RPMI7951 (cell line): ENCODE measurements around the gene GPR141. TPM values are rescaled to one million over a fixed set of nuclear protein-coding genes. Genes with fewer than 3 reads are reported as not detected.
"Not testable (repeated sequence)": the region's sequence is repeated elsewhere in the genome, so short reads cannot be mapped to it uniquely, and the experiment has no call there.

Experiments
- DNase-seq: peaks from one replicate; pipeline ENCODE4 v3.0.0-alpha.2; 2012; ENCODE audit warnings: low read depth
- total RNA-seq: library from RNA; depleted of rRNA; stranded (reverse); fragments of >200 nt; shearing (Covaris generic); gene quantifications from 2 replicates; pipeline ENCODE4 v1.2.3, GENCODE V29; 2014

GPR141 gene
- total RNA-seq, 1 experiment from 2014 or later, result not detected

DNA sequence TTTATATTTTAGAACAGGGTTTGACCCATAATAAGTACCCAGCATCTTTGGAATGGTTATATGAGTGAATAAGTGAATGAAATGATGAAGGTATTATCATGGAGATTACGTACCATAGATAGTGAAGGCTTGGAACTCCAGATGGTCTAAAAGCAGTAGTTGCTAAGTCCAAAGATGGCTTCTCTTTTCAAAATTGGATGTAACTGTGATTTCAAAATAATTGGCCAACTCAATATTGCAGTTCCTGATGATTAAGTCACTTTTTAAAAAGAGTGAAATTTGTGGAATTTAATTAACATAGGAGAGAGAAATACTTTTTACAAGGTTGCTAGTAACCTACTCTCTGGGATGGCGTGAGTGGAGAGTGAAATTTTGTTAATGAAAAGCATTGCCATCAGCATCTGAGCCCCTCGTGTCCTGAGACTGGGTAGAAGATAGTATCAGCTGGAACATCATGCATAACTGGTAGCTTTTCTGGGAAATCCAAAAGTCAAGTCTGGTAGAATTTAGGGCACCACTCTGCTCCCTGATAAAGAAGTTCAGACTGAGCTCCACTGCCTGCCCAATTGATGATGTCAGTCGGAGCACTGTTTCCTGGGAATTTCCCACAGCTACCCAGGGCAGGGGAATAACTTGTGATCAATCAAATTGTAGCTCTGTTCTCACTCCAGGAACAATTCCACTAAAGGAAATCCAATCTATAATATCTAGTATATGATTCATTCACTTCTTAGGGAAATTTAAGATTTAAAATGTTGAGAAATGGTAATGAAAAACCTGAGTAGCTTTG is 3.2 kb downstream of the GPR141 start:
- no peak for DNase-seq

DNA sequence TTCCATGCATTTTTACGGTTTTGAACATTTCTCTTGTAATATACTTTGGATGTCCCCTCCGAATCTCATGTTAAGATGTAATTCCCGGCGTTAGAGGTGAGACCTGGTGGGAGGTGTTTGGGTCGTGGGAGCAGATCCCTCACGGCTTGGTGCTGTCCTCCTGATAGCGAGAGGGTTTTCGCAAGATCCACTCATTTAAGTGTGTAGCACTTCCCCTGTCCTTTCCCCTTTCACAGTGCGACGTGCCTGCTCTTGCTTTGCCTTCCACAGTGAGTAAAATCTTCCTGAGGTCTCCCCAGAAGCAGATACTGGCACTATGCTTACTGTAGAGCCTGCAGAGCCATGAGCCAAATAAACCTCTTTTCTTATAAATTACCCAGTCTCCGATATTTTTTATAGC is 6.6 kb downstream of the GPR141 start:
- DNase-seq, result no peak

DNA sequence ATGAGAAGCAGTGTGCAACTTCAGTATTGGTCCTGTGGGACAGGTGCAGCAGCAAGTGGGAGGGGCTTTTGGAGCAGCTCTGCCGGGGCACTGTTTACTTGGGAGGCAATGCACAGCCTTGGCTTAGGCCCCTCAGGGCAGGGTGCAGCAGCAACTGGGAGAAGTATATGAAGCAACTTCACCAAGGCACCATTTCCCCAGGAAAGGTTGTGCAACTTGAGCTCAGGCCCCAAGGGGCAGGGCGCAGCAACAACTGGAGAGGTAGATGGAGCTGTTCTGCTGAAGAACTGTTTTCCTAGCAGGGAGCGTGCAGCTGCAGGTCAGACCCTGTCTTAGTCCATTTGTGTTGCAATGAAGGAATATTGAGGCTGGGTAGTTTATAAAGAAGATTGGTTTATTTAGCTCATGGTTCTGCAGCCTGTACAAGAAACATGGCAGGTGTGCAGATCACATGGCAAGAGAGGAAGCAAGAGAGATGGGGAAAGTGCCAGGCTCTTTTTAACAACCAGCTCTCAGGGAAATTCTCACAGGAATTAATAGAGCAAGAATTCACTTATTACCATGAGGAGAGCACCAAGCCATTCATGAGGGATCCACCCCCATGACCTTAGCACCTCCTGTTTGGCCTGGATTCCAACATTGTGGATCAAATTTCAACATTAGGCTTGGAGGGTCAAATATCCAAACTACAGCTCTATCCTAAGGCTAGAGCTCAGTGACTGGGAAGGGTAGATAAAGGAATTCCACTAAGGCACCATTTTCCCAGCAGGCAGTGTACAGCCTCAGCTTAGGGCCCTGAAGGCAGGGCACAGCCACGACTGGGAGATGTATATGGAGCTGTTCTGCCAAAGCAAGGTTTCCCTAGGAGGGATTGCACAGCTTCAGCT is 10.9 kb downstream of the GPR141 start:
- no peak for DNase-seq

DNA sequence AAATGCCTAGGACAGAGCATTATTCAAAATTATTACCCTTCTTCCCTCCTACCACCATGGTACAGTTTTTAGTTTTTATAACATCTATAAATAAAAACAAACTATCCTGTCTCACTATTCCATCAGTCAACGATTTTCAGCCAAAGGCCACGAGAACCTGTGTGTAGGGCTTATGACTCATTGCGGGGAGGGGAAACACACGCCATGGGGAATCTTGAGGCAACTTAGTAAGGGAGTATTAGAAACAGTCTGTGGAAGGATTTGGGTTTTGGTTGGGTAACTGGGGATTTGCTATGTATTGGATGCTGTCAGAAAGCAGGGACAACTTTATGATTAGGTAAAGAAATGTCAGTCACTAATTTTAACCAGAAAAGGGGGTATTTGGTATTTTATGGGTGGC is 14.7 kb downstream of the GPR141 start:
- no peak for DNase-seq

DNA sequence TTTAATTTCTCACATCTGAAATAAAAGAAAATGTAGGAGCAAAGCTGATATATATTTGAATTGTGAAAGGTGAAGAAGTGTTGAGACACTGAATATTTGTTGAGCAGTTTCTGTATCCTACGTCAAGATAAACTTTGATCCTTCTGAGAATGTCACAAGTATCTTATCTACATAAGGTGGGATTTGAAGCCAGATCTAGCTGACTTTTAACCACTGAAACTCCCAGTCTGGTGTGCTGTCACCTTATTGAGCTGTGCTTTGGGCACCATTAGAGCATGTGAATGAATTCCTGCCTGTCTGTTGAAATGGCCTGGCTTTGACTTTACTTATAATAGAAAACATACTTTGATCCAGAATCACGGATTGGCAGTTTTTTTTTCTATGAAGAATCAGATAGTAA is 15.2 kb downstream of the GPR141 start:
- DNase-seq, result no peak

DNA sequence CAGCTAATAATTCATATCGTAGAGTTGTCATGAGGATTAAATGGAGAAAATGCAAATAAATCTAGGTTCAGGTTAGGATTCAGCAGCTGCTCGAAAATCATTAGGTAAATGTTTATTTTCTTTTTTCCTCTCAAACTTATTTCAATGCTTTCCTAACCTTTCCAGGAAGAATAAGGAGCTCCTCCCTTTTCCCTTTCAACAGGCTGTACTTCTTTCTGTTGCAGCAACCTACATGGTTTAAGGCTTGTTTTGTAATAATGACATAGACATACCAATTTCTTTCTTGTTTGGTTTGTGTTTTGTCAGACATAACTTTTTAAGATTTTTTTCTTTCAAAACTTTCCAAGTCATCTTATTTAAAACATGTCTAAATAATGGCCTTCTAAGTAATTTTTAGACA is 18.2 kb downstream of the GPR141 start:
- no peak for DNase-seq

DNA sequence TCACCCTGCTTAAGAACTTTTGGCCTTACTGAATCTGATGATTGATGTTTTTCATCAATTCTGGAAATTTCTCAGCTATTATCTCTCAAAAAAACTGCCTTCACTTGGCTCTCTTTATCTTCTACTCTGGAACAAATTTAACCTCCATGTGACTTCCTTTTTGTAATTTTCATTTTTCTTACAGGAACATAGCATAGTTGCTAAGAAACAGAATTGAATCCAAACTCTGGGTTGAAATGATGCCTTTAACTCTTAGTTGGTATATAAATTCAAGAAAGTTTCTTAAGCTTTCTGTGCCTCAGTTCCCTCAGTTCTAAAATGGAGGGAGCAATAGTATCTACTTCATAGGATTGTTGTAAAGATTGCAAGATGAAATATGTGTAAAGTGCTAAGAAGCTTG is 19.8 kb downstream of the GPR141 start:
- no peak for DNase-seq

DNA sequence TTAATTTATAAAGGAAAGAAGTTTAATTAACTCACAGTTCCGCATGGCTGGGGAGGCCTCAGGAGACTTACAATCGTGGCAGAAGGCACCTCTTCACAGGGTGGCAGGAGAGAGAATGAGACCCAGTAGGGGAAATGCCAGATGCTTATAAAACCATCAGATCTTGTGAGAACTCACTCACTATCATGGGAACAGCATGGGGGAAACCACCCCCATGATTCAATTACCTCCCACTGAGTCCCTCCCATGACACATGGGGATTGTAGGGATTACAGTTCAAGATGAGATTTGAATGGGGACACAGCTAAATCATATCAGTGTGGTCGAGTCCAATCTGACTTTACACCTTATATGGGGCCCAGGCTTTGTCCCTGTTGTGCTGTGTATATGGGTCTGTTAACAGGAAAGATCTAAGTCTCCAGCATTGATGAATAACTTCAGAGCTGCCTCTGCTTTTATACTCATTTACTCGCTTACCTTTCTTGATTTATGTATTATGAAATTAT is 20.8 kb downstream of the GPR141 start:
- not testable (repeated sequence) for DNase-seq

DNA sequence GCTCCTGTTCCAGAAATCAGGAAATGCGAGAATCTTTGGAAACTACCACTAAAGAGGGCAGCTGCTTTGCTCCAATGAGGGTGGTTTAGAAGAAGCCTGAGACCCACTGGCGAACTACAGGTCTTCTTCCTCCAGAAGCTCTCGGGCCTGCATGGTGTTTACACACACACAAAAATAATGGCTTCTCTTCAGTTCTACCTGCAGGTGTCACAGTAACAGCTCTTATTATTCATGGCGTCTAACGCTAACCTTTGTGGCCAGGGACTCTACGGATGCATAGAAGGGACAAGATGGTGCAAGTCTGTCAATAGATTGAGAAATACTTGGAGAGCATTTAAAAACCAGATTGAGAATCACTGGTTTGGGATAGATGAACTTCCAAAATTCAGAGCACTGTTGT is 22.4 kb downstream of the GPR141 start:
- DNase-seq, result no peak

DNA sequence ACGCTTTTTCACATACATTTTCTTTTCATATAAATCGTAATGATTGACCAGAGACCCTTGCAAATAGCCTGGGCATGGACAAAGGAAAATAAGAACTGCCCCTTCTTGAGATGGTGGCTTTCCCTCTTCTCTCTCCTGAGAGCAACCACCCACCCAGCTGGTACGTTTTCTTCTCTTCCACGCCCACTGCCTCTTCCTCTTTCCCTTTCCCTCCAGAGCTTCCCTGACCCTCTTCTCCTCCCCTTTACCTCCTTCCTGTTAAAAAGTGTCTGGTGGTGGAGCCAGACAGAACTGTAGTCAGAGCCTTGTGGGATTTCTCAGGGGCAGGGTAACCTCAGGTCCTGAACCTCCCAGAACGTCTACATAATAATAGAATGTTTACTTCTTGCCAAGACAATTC is 23.2 kb downstream of the GPR141 start:
- DNase-seq, result no peak

DNA sequence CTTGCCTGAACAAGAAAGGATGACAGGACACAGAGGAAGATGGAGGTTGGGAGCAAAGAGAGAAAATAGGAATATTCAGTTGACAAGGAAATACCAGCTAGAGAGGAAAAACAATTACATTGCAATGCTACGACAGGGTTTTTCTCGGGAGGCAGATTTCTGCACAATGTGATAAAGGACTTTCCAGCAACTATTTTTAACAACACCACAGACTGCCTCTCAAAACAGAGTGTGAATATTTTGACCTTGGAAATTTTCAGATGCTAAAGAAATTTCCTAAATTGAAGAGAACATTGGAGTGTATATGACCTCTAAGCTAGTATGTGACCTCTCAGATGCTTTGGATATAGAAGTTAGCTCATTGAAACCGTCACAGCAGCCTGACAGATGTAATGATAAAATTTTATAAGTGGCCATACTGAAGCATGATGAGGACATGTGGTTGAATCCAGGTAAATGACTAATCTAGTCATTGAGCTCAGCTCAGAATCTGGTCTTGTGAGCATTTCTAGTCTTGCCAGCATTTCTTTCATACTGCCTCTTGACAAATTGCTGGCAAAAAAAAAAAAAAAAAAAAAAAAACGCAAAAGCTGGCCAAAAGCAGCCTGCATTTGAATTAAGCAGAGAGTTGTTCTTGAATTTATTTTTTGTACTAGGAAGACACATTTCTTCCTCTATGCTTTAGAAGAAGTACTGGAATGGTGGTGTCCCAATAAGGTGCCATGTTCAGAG is 24.4 kb downstream of the GPR141 start:
- DNase-seq, result no peak

DNA sequence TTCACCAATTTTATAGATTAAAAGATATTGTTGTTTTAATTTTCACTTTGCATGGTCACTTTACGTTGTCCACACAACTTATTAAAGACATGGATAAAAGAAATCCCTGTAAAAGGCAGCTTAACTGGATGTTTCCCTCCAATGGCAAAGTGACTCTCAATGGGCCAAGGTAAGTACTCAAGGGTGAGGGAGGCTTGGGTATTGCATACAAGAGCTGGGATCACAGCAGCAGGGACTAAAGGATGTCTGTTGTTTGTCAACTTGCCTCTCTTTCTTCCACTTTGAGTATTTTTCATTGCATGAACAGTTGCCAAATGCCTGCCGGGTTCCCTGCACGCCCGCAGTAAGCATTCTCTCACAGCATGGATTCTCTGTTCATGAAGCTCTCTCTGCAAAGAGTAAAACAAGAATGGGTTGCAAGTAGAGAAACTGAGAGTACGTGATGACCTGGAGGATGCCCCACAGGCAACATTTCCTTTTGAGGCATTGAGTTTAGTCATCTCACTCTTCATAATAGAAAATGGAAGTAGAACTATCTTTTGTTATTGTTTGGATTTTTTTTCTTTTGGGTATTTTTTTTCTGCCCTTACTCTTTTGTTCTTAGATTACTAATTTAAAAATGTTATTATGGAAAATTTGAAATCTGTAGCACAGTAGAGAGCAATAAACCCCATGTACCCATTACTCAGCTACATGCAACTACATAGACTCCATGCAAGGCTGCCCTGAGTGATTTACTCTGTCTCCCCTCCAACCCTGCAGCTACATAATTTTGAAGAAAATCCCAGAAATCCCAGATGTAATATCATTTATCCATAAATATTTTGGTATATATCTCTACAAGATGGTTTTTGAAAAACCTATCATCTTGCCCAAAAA is 26.3 kb downstream of the GPR141 start:
- no peak for DNase-seq

DNA sequence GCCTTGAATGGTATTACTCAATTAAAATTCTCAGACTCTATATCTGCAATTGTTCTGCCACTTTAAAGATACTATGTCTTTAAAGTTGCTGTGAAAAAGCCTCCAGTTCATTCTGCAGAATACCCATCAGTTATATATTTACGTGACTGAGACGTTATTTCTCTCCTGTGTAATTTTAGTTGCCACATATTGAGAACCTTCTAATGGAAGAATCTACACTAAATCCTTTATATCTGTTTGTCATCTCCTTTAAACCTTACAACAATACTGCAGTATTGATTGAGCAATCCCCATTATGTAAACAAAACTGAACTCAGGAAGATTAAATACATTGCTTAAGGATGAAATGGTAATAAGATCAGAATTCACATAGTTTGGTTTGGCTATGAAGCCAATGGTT is 30.0 kb downstream of the GPR141 start:
- DNase-seq, result no peak

DNA sequence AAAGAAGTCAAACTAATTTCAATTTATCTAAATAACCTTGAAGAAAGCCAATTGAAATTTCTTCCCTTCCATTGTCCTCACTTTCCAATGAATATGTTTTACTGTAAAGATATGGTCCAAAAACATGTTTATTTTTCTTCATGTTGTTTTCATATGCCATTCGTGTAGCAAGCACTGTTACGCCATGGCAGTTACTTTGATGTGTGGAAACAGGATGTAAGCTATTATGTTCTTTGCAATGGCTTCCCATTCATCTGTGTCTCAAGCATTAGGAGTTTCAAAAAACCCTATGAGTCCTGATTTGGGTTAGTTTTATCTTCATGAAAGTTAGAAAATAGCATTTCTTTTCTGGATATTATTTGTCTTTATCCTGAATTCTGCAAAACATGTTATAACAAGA is 31.0 kb downstream of the GPR141 start:
- no peak for DNase-seq

DNA sequence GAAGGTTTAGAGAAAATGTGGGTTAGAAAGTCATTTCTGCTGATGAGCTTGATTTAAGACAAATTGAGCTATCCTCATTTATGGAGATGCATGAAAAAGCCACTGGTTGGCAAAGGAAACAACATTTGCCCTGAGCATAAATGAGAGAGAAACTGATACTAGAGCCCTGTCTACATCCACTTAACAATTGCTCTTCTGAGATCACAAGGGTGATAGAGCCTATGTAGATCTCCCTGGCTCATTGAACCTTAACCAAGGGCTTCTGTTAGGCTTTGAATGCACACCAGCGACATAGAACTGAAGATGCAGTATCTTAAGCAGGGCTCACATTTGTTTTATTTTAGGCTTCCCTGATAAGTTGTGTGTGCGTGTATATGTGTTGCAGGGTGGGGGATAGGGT is 35.0 kb downstream of the GPR141 start:
- no peak for DNase-seq

DNA sequence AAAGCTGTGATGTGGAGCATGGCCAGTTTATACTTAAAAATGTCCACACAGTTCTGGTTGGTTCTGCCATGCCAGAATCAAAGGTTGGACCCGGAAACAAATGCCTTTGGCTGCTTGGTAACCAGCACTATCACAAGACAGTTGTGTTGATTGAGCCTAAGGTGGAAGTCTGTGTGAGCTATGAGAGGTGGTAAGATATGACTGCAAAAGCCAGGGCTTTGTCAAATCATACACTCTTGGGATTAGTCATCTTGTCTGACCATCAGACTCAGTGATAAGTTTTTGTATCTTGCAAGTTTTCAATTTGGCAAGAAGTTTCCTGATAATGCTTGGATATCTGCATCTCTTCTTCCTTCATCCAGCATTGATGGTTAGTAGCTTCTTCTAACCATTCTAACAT is 35.5 kb downstream of the GPR141 start:
- no peak for DNase-seq

DNA sequence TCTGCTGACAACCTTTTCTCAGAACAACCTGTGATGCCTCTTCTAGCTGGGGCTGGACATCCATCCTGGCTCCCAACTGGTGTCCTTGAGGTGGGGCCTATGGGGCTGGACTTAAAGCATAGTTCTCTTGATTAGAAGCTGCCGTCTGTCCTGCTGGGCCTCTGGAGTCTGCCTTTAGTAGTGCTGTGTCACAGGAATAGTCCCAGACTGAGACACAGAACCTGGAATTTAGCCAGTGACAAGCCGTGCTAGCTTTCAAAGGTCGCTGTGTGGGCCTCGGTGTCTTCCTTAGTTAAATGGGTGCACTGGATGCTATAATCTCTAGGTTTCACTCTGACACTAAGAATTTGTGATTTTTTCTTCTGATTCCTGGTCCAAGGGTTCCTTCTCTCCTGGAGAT is 41.2 kb downstream of the GPR141 start:
- no peak for DNase-seq

DNA sequence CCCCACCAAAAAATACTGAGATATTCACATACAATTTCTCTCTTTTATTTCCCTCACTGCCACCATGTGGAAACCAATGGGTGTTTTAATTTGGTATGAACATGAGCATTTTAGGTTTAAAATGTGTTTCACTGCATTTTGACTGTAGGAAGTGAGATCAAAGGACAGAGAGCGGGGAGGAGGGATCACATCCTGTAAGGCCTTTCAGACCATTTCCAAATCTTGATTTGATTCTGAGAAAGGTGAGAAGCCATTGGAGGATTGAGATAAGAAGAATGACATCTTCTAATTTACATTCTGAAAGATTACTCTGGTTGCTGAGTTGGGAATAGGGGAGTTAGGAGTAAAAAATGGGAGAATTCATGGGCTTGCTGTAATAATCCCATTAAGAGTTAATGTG is 42.5 kb downstream of the GPR141 start:
- DNase-seq, result no peak

DNA sequence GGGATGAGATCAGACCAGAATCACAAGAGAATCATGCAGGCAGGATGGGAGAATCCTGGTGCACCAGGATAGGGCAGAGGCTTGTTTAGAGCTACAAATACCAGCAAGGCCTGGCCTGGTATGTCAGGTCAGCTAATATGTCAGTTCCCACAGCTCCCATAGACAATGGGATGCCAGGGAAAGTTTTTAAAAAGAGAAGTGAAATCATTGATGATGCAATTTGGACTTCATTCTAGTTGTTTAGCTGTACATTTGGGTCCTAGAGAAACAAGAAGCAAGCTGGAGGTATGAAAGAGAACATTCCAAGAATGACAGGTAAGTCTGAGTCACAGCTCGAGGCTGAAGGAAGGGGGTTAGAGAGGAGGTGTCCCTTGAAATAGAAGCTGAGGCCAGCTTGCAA is 45.2 kb downstream of the GPR141 start:
- no peak for DNase-seq

DNA sequence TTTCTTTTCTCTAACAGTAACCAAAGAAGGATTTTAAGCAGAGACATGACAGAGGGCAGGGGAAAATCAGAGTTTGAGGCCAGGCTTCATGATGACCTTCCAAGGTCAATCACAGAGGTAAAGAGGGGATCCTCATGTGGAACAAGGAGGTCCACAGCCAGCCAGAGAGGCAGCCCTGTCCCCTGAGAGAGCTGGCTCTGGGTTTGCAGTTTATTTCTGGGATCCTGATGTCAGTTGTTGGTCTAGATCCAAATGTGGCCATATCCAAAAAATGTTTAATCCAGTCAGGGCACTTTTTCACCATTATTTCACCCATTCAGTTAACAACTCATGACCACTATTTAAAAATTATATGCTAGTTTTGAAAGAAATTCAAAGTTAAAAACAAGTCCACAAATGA is 45.6 kb downstream of the GPR141 start:
- no peak for DNase-seq

DNA sequence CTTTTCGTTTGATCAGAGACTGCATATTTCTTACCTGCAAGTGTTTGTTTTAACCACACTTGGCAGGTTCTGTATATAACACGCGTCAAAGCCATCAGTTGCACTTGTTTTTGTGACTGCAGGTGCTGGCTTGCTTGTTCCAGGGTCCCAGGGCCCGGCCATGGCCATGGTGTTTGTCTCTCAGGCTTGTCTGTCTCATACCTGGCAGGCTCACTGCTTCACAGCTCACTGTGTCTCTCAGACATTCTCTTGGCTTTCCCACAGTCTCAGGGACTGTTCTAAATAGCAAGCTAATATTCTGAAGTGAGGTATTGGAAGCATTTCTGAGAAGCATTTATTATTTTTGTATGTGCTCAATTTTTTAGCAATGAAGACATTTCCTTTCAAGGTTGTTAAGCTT is 46.9 kb downstream of the GPR141 start:
- no peak for DNase-seq
